Inferior parietal cortex (tissue), 1 donor: ENCODE measurements around the gene CPT2.
"Not testable (repeated sequence)": the region's sequence is repeated elsewhere in the genome, so short reads cannot be mapped to it uniquely, and the experiment has no call there.

Experiments
- DNase-seq: peaks from one replicate; pipeline ENCODE4 v3.0.0-alpha.2; 2016; ENCODE audit errors: extremely low spot score

Gene CPT2

GRCh38 chr1:53182111-53182593, 14.5 kb upstream of the CPT2 start:
- peak; percentile 91 for DNase-seq

- no peak for DNase-seq
These were observed 13.9 kb upstream of the CPT2 start for GRCh38 chr1:53182716-53183094.

- DNase-seq: no peak
These were observed 13.3 kb upstream of the CPT2 start for GRCh38 chr1:53183095-53183990.

- DNase-seq: not testable (repeated sequence)
These were observed 10.7 kb upstream of the CPT2 start for GRCh38 chr1:53185955-53186297.

- no peak for DNase-seq
These were observed 10.1 kb upstream of the CPT2 start for GRCh38 chr1:53186533-53186932.

- no peak for DNase-seq
These were observed 9.2 kb upstream of the CPT2 start for GRCh38 chr1:53187401-53187800.

GRCh38 chr1:53188099-53188498, 8.5 kb upstream of the CPT2 start:
- DNase-seq: no peak

GRCh38 chr1:53189061-53189460, 7.6 kb upstream of the CPT2 start:
- DNase-seq: no peak

GRCh38 chr1:53190210-53190611, 6.4 kb upstream of the CPT2 start:
- no peak for DNase-seq

GRCh38 chr1:53195246-53196016, 1.2 kb upstream of the CPT2 start:
- no peak for DNase-seq

GRCh38 chr1:53196017-53196484, 573 bp upstream of the CPT2 start:
- no peak for DNase-seq

- peak; percentile 34 for DNase-seq
These were observed 922 bp downstream of the CPT2 start for GRCh38 chr1:53197291-53198200.

GRCh38 chr1:53198241-53198651, 1.6 kb downstream of the CPT2 start:
- no peak for DNase-seq

- no peak for DNase-seq
These were observed 6.8 kb downstream of the CPT2 start for GRCh38 chr1:53203466-53203865.

- not testable (repeated sequence) for DNase-seq
These were observed 8.9 kb downstream of the CPT2 start for GRCh38 chr1:53205496-53205895.

- not testable (repeated sequence) for DNase-seq
These were observed 9.6 kb downstream of the CPT2 start for GRCh38 chr1:53206083-53206685.

- no peak for DNase-seq
These were observed 10.2 kb downstream of the CPT2 start for GRCh38 chr1:53206735-53207379.

- no peak for DNase-seq
These were observed 11.1 kb downstream of the CPT2 start for GRCh38 chr1:53207726-53208125.

GRCh38 chr1:53210352-53210751, 13.7 kb downstream of the CPT2 start:
- no peak for DNase-seq

GRCh38 chr1:53210954-53211353, 14.3 kb downstream of the CPT2 start:
- no peak for DNase-seq
